Activated B cell treated with CpG ODN at 0.5 μM for 24 hours (primary cell): ENCODE data around the gene LDLRAD4. TPM values are rescaled to one million over a fixed set of nuclear protein-coding genes. Genes with fewer than 3 reads are reported as not detected.

ENCODE experiments used
- ATAC-seq: fragments of 200-7000 bp; cut with Tn5 transposase; one replicate; pipeline ENCODE4 v1.10.0; 2021; ENCODE audit warnings: low read depth, mild to moderate bottlenecking, moderate library complexity
- CTCF ChIA-PET: fragments of 350-600 bp; sonication (Branson Sonifier 250); formaldehyde crosslinking; loops from one replicate; lab custom pipeline; 2021; ENCODE audit warnings: antibody characterized with exemption; lab: Charles Lee
- POLR2A ChIA-PET: fragments of 350-600 bp; sonication (Branson Sonifier 250); formaldehyde crosslinking; loops from one replicate; lab custom pipeline; 2021; ENCODE audit warnings: antibody characterized with exemption; lab: Charles Lee
- DNase-seq: peaks from one replicate; pipeline ENCODE4 v3.0.0; 2022
- H3K27ac Mint-ChIP-seq: one replicate; pipeline ENCODE4 v1.8.0; 2020; ENCODE audit warnings: mixed read lengths
- H3K27me3 Mint-ChIP-seq: one replicate; pipeline ENCODE4 v1.8.0; 2021; ENCODE audit warnings: mixed read lengths
- H3K36me3 Mint-ChIP-seq: one replicate; pipeline ENCODE4 v1.8.0; 2021; ENCODE audit warnings: low read depth, mixed read lengths
- H3K4me1 Mint-ChIP-seq: one replicate; pipeline ENCODE4 v1.8.0; 2021; ENCODE audit warnings: mixed read lengths
- H3K4me3 Mint-ChIP-seq: one replicate; pipeline ENCODE4 v1.8.0; 2020; ENCODE audit warnings: mild to moderate bottlenecking, mixed read lengths
- H3K9me3 Mint-ChIP-seq: one replicate; pipeline ENCODE4 v1.8.0; 2020; ENCODE audit warnings: mixed read lengths
- intact Hi-C: fragments of 100-400 bp; cut with micrococcal nuclease; formaldehyde crosslinking; loops from one replicate; pipeline ENCODE4 v1.15.1; 2024
- total RNA-seq: library from RNA; stranded (reverse); gene quantifications from 2 replicates; pipeline ENCODE4 v1.2.3, GENCODE V29; 2022
- TF ChIP-seq, protein P1 (sequence below): fragments of 200-600 bp; IDR thresholded peaks from one replicate; pipeline ENCODE4 v1.8.0; 2022; ENCODE audit warnings: antibody characterized with exemption, mild to moderate bottlenecking

The LDLRAD4 gene
- total RNA-seq, 1 donor from 2014 or later: 66.9 TPM

DNA sequence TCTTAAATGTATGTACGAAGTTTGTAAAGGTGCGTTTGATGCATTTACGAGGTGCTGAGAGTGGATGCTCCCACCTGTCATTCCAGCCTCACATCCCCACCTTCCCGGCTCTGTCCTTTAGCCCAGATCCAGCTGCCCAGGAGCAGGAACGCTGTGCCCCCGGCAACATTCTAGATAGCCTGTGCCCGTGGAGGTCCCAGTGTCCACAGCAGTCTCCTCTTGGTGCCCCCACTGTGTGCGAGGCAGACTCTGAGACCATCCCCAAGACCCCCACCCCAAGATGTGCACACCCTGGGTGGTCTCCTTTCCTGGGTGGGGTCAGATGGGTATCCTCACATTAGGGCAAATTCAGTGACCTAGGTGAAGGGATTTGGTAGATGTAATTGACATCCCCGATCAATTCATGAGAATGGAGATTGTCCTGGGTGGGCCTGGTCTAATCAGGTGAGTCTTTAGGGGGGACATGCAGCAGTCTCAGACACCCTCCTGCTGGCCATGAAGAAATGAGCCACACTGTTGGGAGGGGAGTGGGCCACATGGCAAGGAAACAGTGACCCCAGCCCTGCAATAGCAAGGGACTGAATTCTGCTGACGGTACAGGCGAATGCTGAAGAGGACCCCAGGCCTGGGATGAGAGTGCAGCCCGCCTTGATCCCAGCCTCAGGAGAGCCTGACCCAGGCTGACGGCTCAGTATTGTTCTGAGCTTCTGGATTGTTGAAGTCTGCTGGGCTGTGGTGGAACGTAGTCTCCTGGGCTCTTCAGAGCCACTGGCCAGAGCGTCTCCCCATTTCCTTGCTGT is 304.5 kb downstream of the LDLRAD4 start:
- no peak overlapping the region for H3K4me3 Mint-ChIP-seq
- ATAC-seq (no peak), DNase-seq (no peak)
- POLR2A ChIA-PET: interaction anchor here (1.2 kb wide), 1 partner anchor 89 kb away, joined by 3 read pairs; no protein-coding TSS in a partner anchor
- peaks cover 10% of the 10 kb centered on the region for H3K36me3 Mint-ChIP-seq
- intact Hi-C loops: no loop called here
- H3K4me1 Mint-ChIP-seq: peaks cover 9% of the 10 kb centered on the region
- TF ChIP-seq, protein P1, sequence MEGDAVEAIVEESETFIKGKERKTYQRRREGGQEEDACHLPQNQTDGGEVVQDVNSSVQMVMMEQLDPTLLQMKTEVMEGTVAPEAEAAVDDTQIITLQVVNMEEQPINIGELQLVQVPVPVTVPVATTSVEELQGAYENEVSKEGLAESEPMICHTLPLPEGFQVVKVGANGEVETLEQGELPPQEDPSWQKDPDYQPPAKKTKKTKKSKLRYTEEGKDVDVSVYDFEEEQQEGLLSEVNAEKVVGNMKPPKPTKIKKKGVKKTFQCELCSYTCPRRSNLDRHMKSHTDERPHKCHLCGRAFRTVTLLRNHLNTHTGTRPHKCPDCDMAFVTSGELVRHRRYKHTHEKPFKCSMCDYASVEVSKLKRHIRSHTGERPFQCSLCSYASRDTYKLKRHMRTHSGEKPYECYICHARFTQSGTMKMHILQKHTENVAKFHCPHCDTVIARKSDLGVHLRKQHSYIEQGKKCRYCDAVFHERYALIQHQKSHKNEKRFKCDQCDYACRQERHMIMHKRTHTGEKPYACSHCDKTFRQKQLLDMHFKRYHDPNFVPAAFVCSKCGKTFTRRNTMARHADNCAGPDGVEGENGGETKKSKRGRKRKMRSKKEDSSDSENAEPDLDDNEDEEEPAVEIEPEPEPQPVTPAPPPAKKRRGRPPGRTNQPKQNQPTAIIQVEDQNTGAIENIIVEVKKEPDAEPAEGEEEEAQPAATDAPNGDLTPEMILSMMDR: no peak
- H3K9me3 Mint-ChIP-seq: peaks cover 4% of the 10 kb centered on the region
- no peaks in the 10 kb centered on the region for H3K27me3 Mint-ChIP-seq
- no peak overlapping the region for H3K27ac Mint-ChIP-seq
- CTCF ChIA-PET: no interaction called here

DNA sequence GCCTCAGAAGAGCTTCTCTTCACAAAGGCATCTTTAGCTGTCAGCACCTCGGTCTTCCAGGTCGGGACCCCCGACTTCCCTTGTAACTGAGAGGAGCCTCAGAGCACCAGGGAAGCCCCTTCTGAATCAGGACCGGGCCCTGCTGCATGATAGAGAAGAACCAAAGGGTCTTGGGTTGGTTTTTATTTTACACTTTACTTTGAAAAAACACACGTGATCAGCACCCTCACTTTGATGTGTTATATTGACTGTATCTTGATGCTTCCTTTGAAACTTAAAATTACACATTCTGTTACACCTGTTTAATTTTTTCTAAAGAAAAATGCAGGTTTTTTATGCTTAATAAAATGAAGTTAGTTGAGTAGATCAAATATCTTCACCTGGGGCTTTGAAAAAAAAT is 305.5 kb downstream of the LDLRAD4 start:
- intact Hi-C loops: no loop called here
- Mint-ChIP-seq H3K9me3 (no peaks in the 10 kb centered on the region), H3K36me3 (peaks cover 3% of the 10 kb centered on the region), H3K27me3 (no peaks in the 10 kb centered on the region), H3K4me1 (peaks cover 9% of the 10 kb centered on the region), H3K27ac (no peak overlapping the region), H3K4me3 (no peak overlapping the region)
- ChIA-PET POLR2A (interaction anchor here (1.2 kb wide), 1 partner anchor 88 kb away, joined by 3 read pairs; no protein-coding TSS in a partner anchor), CTCF (no interaction called here)
- no peak for ATAC-seq
- TF ChIP-seq, protein P1: no peak
- DNase-seq: no peak

DNA sequence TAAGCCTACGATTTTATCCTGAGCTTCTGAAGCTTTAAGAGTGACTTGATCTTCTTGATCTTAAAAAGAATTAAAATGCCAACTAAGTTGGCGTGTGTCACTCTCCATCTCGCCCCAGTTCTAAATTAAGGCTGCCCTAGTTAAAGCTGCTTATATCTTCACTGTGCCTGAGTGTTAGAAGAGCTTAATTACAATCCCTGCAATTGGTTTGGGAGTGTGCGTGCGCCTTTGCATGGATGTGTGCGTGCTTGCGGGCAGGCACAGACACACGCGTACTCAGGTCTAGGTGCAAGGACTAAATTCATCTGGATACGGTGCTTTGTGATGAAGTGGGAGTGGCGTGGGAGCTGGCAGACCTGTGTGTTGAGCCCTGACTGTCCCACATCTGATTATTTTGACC is 306.3 kb downstream of the LDLRAD4 start:
- intact Hi-C loops: no loop called here
- ATAC-seq: no peak
- no peaks in the 10 kb centered on the region for H3K27me3 Mint-ChIP-seq
- H3K4me1 Mint-ChIP-seq: peaks cover 8% of the 10 kb centered on the region
- H3K27ac Mint-ChIP-seq: no peak overlapping the region
- no peak for DNase-seq
- TF ChIP-seq, protein P1: no peak
- H3K4me3 Mint-ChIP-seq: no peak overlapping the region
- ChIA-PET CTCF (no interaction called here), POLR2A (no interaction called here)
- no peaks in the 10 kb centered on the region for H3K9me3 Mint-ChIP-seq
- peaks cover 3% of the 10 kb centered on the region for H3K36me3 Mint-ChIP-seq

DNA sequence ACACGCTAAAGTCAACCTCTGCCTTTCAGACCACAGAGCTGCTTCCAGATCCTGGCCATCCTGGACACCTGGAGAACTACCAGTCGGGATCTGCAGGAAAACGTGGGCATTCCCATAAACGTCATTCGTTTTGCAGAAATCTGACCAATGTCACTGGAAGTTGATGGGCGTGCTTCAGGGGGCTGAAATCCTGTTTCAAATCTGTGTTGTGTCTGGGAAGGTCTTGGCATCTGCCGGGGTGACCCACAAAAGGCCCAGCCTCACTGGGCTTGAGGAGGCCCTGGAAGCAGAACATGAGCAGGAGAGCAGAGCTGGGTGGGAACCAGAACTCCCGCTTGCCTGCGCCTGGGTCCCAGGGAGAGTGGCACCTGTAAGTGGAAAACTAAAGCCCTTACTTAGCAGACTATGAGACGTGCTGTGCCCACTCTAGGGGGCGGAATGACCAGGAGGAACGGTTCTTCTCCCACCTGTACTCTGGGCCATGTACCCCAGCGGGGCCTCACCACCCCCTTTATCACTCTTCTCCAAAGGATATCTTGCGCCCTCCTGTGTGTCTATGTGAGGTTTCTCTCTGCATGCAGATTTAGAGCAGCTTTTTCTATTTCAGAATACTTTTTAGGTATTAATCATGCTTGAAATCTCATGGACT is 306.9 kb downstream of the LDLRAD4 start:
- Mint-ChIP-seq H3K27me3 (no peaks in the 10 kb centered on the region), H3K4me1 (peaks cover 8% of the 10 kb centered on the region), H3K9me3 (no peaks in the 10 kb centered on the region), H3K27ac (no peak overlapping the region), H3K4me3 (no peak overlapping the region), H3K36me3 (peaks cover 3% of the 10 kb centered on the region)
- no peak for DNase-seq
- CTCF ChIA-PET: no interaction called here
- intact Hi-C loops: no loop called here
- no peak for ATAC-seq
- TF ChIP-seq, protein P1: no peak
- POLR2A ChIA-PET: no interaction called here

DNA sequence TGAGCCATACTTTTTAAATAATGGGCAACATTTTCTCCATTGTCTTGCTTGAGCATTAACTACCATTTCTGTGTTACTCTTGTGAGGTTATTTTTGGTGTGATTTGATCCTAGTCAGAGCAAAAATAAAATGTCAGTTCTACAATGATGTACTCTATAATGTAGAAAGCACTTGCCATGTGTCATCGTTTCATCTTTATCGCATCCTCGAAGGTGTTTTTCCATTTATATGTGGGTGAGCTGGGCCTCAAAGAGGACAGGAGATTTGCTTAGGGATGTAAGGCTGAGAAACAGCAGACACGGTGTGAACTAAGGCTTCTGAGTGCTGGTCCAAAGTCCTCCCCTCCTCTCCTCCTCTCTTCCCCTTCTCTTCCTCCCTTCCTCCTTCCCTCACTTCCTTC is 308.0 kb downstream of the LDLRAD4 start:
- Mint-ChIP-seq H3K4me3 (no peak overlapping the region), H3K9me3 (no peaks in the 10 kb centered on the region), H3K27ac (no peak overlapping the region), H3K27me3 (no peaks in the 10 kb centered on the region), H3K36me3 (peaks cover 3% of the 10 kb centered on the region), H3K4me1 (peaks cover 9% of the 10 kb centered on the region)
- POLR2A ChIA-PET: no interaction called here
- ATAC-seq (no peak), DNase-seq (no peak)
- TF ChIP-seq, protein P1: no peak
- intact Hi-C loops: no loop called here
- CTCF ChIA-PET: interaction anchor here (1.1 kb wide), 1 partner anchor 309 kb away, joined by 3 read pairs; the partner anchor contains the start of gene LDLRAD4
